ENCODE measurements around the gene PODN. TPM values are rescaled to one million over a fixed set of nuclear protein-coding genes. Genes with fewer than 3 reads are reported as not detected.

PODN gene
- total and polyA plus RNA-seq, 4 experiments from 2014 or later = not detected

GRCh38 chr1:53115403-53116306 lies 53.6 kb downstream of the PODN start:
- DNase-seq = no peak
- Mint-ChIP-seq H3K27me3 (peaks cover 1 to 8% of the 10 kb centered on the region in 2 donors), H3K4me1 (peaks cover 0 to 7% (median 4%) of the 10 kb centered on the region in 4 donors), H3K36me3 (no peaks in the 10 kb centered on the region), H3K4me3 (no peak overlapping the region), H3K9me3 (no peaks in the 10 kb centered on the region), H3K27ac (no peak overlapping the region)
- ChIA-PET POLR2A (ENCODE audit: partially characterized antibody) (no interaction called here), CTCF (ENCODE audit: partially characterized antibody) (no interaction called here)
- intact Hi-C loops (cut with micrococcal nuclease) = no loop called here
- Histone ChIP-seq H3K4me1 (ENCODE audit: insufficient read depth, low read length) (no peaks in the 10 kb centered on the region), H3K9me3 (ENCODE audit: control insufficient read depth in 1 of 2, low read length in 2 of 2) (no peaks in the 10 kb centered on the region), H3K4me3 (ENCODE audit: low read length in 2 of 2) (no peak overlapping the region), H3K27ac (ENCODE audit: low read depth, low read length) (no peak overlapping the region), H3K27me3 (ENCODE audit: insufficient read depth, low read length) (no peaks in the 10 kb centered on the region), H3K36me3 (ENCODE audit: insufficient read depth, low read length) (no peaks in the 10 kb centered on the region)

GRCh38 chr1:53116307-53116810 lies 54.3 kb downstream of the PODN start:
- intact Hi-C loops (cut with micrococcal nuclease) = no loop called here
- no peak for DNase-seq
- H3K27ac ChIP-seq (ENCODE audit: low read depth, low read length) = no peak overlapping the region
- Mint-ChIP-seq H3K4me3 (no peak overlapping the region), H3K27ac (no peak overlapping the region), H3K4me1 (peaks cover 0 to under 1% (median 0%) of the 10 kb centered on the region in 4 donors), H3K9me3 (no peaks in the 10 kb centered on the region), H3K36me3 (no peaks in the 10 kb centered on the region), H3K27me3 (peaks cover 1 to 12% of the 10 kb centered on the region in 2 donors)
- no peaks in the 10 kb centered on the region for H3K27me3 ChIP-seq (ENCODE audit: insufficient read depth, low read length)
- H3K9me3 ChIP-seq (ENCODE audit: control insufficient read depth in 1 of 2, low read length in 2 of 2) = no peaks in the 10 kb centered on the region
- no peaks in the 10 kb centered on the region for H3K36me3 ChIP-seq (ENCODE audit: insufficient read depth, low read length)
- H3K4me3 ChIP-seq (ENCODE audit: low read length in 2 of 2) = no peak overlapping the region
- CTCF ChIA-PET (ENCODE audit: partially characterized antibody) = no interaction called here
- H3K4me1 ChIP-seq (ENCODE audit: insufficient read depth, low read length) = no peaks in the 10 kb centered on the region
- POLR2A ChIA-PET (ENCODE audit: partially characterized antibody) = no interaction called here

- Histone ChIP-seq H3K4me1 (ENCODE audit: insufficient read depth, low read length) (no peaks in the 10 kb centered on the region), H3K27ac (ENCODE audit: low read depth, low read length) (no peak overlapping the region), H3K4me3 (ENCODE audit: low read length in 2 of 2) (no peak overlapping the region), H3K27me3 (ENCODE audit: insufficient read depth, low read length) (no peaks in the 10 kb centered on the region), H3K9me3 (ENCODE audit: control insufficient read depth in 1 of 2, low read length in 2 of 2) (no peaks in the 10 kb centered on the region), H3K36me3 (ENCODE audit: insufficient read depth, low read length) (no peaks in the 10 kb centered on the region)
- H3K36me3 Mint-ChIP-seq = no peaks in the 10 kb centered on the region
- intact Hi-C loops (cut with micrococcal nuclease) = no loop called here
- no peak overlapping the region for H3K4me3 Mint-ChIP-seq
- H3K9me3 Mint-ChIP-seq = no peaks in the 10 kb centered on the region
- peaks cover 1 to 13% of the 10 kb centered on the region in 2 donors for H3K27me3 Mint-ChIP-seq
- H3K27ac Mint-ChIP-seq = peak overlapping the region in 2 of 7 donors; percentile 13 to 30
- POLR2A ChIA-PET (ENCODE audit: partially characterized antibody) = no interaction called here
- no peaks in the 10 kb centered on the region for H3K4me1 Mint-ChIP-seq
- DNase-seq = no peak
- CTCF ChIA-PET (ENCODE audit: partially characterized antibody) = no interaction called here
Observed at GRCh38 chr1:53116933-53117600, 55.1 kb downstream of the PODN start.

GRCh38 chr1:53117836-53118235 lies 55.8 kb downstream of the PODN start:
- H3K4me1 ChIP-seq (ENCODE audit: insufficient read depth, low read length) = no peaks in the 10 kb centered on the region
- no peaks in the 10 kb centered on the region for H3K9me3 ChIP-seq (ENCODE audit: control insufficient read depth in 1 of 2, low read length in 2 of 2)
- no peak overlapping the region for H3K27ac ChIP-seq (ENCODE audit: low read depth, low read length)
- Mint-ChIP-seq H3K4me1 (no peaks in the 10 kb centered on the region), H3K4me3 (no peak overlapping the region), H3K9me3 (no peaks in the 10 kb centered on the region), H3K27ac (no peak overlapping the region), H3K27me3 (peaks cover 1 to 7% of the 10 kb centered on the region in 2 donors), H3K36me3 (no peaks in the 10 kb centered on the region)
- intact Hi-C loops (cut with micrococcal nuclease) = no loop called here
- DNase-seq = no peak
- no peak overlapping the region for H3K4me3 ChIP-seq (ENCODE audit: low read length in 2 of 2)
- H3K27me3 ChIP-seq (ENCODE audit: insufficient read depth, low read length) = no peaks in the 10 kb centered on the region
- H3K36me3 ChIP-seq (ENCODE audit: insufficient read depth, low read length) = no peaks in the 10 kb centered on the region
- CTCF ChIA-PET (ENCODE audit: partially characterized antibody) = no interaction called here
- POLR2A ChIA-PET (ENCODE audit: partially characterized antibody) = no interaction called here

- Mint-ChIP-seq H3K9me3 (no peaks in the 10 kb centered on the region), H3K36me3 (no peaks in the 10 kb centered on the region), H3K27me3 (peaks cover 1 to 7% of the 10 kb centered on the region in 2 donors), H3K4me1 (no peaks in the 10 kb centered on the region), H3K27ac (no peak overlapping the region), H3K4me3 (no peak overlapping the region)
- intact Hi-C loops (cut with micrococcal nuclease) = no loop called here
- ChIA-PET CTCF (ENCODE audit: partially characterized antibody) (no interaction called here), POLR2A (ENCODE audit: partially characterized antibody) (no interaction called here)
- H3K4me3 ChIP-seq (ENCODE audit: low read length in 2 of 2) = no peak overlapping the region
- no peak overlapping the region for H3K27ac ChIP-seq (ENCODE audit: low read depth, low read length)
- no peaks in the 10 kb centered on the region for H3K9me3 ChIP-seq (ENCODE audit: control insufficient read depth in 1 of 2, low read length in 2 of 2)
- H3K36me3 ChIP-seq (ENCODE audit: insufficient read depth, low read length) = no peaks in the 10 kb centered on the region
- H3K4me1 ChIP-seq (ENCODE audit: insufficient read depth, low read length) = no peaks in the 10 kb centered on the region
- H3K27me3 ChIP-seq (ENCODE audit: insufficient read depth, low read length) = no peaks in the 10 kb centered on the region
- DNase-seq = no peak
Observed at GRCh38 chr1:53120659-53121058, 58.6 kb downstream of the PODN start.

GRCh38 chr1:53121319-53122172 lies 59.5 kb downstream of the PODN start:
- H3K27ac Mint-ChIP-seq = no peak overlapping the region
- no peak for DNase-seq
- ChIA-PET POLR2A (ENCODE audit: partially characterized antibody) (no interaction called here), CTCF (ENCODE audit: partially characterized antibody) (interaction anchor here (0.6 kb wide), 1 partner anchor 54 kb away, joined by 3 read pairs; no protein-coding TSS in a partner anchor)
- H3K4me3 Mint-ChIP-seq = no peak overlapping the region
- no peaks in the 10 kb centered on the region for H3K36me3 Mint-ChIP-seq
- H3K4me1 ChIP-seq (ENCODE audit: insufficient read depth, low read length) = no peaks in the 10 kb centered on the region
- no peaks in the 10 kb centered on the region for H3K27me3 ChIP-seq (ENCODE audit: insufficient read depth, low read length)
- H3K9me3 ChIP-seq (ENCODE audit: control insufficient read depth in 1 of 2, low read length in 2 of 2) = no peaks in the 10 kb centered on the region
- intact Hi-C loops (cut with micrococcal nuclease) = no loop called here
- no peak overlapping the region for H3K4me3 ChIP-seq (ENCODE audit: low read length in 2 of 2)
- H3K9me3 Mint-ChIP-seq = no peaks in the 10 kb centered on the region
- no peaks in the 10 kb centered on the region for H3K4me1 Mint-ChIP-seq
- no peak overlapping the region for H3K27ac ChIP-seq (ENCODE audit: low read depth, low read length)
- peaks cover 1 to 7% of the 10 kb centered on the region in 2 donors for H3K27me3 Mint-ChIP-seq
- H3K36me3 ChIP-seq (ENCODE audit: insufficient read depth, low read length) = no peaks in the 10 kb centered on the region
